Liver (tissue), 9 donors: ENCODE results near the gene SNAPC5. TPM values are rescaled to one million over a fixed set of nuclear protein-coding genes. Genes with fewer than 3 reads are reported as not detected.

ENCODE experiments used
- DNase-seq: peaks from one replicate; pipeline ENCODE4 v3.0.0-alpha.2; 2017; ENCODE audit warnings: low spot score
- H3K27ac ChIP-seq, 2 donors: one replicate each; pipeline ENCODE4 v1.7.0; 2013; ENCODE audit warnings: inconsistent platforms in 2 of 2, low read length in 2 of 2, control low read depth in 1 of 2, low read depth in 1 of 2, mild to moderate bottlenecking in 1 of 2
- H3K27me3 ChIP-seq, 4 donors: one replicate each; pipeline versions ENCODE4 v1.6.1 to v1.7.0; 2013; ENCODE audit warnings: low read length in 3 of 4, inconsistent platforms in 1 of 4, mild to moderate bottlenecking in 1 of 4, moderate library complexity in 1 of 4; ENCODE audit not compliant: control insufficient read depth in 4 of 4, insufficient read depth in 4 of 4
- H3K36me3 ChIP-seq, 4 donors: one replicate each; pipeline versions ENCODE4 v1.6.1 to v1.7.0; 2013; ENCODE audit warnings: low read length in 3 of 4, mild to moderate bottlenecking in 3 of 4, low read depth in 1 of 4, moderate library complexity in 1 of 4; ENCODE audit not compliant: control insufficient read depth in 4 of 4, insufficient read depth in 3 of 4
- H3K4me1 ChIP-seq, 4 donors: one replicate each; pipeline versions ENCODE4 v1.6.1 to v1.7.0; 2013; ENCODE audit warnings: low read length in 3 of 4, mild to moderate bottlenecking in 3 of 4, moderate library complexity in 1 of 4; ENCODE audit not compliant: control insufficient read depth in 4 of 4, insufficient read depth in 4 of 4
- H3K4me3 ChIP-seq, 3 donors: one replicate each; pipeline versions ENCODE4 v1.6.1 to v1.7.0; 2013; ENCODE audit warnings: low read length in 3 of 3, control low read depth in 1 of 3, low read depth in 1 of 3, mild to moderate bottlenecking in 1 of 3
- H3K9ac ChIP-seq, 2 donors: one replicate each; pipeline ENCODE4 v1.7.0; 2013; ENCODE audit warnings: low read length in 2 of 2, mild to moderate bottlenecking in 2 of 2, moderate library complexity in 2 of 2, control low read depth in 1 of 2, low read depth in 1 of 2
- H3K9me3 ChIP-seq, 4 donors: one replicate each; pipeline versions ENCODE4 v1.6.1 to v1.7.0; 2013; ENCODE audit warnings: low read length in 3 of 4; ENCODE audit not compliant: control insufficient read depth in 4 of 4
- ATF3 ChIP-seq: IDR thresholded peaks from 2 replicates; pipeline ENCODE4 v1.6.1; 2016; ENCODE audit warnings: antibody characterized with exemption
- CTCF ChIP-seq: fragments of 150-350 bp; IDR thresholded peaks from 2 replicates; pipeline ENCODE4 v1.5.1; 2017; ENCODE audit warnings: improper control_type of control experiment, low read depth, low read length; ENCODE audit not compliant: missing input control
- EGR1 ChIP-seq, 2 donors: IDR thresholded peaks; 2 replicates each; pipeline ENCODE4 v1.6.1; 2016 to 2018; ENCODE audit warnings: antibody characterized with exemption in 2 of 2, low read depth in 2 of 2
- FOXA1 ChIP-seq: IDR thresholded peaks from 2 replicates; pipeline ENCODE4 v1.6.1; 2016; ENCODE audit warnings: antibody characterized with exemption
- FOXA2 ChIP-seq: IDR thresholded peaks from 2 replicates; pipeline ENCODE4 v1.6.1; 2016; ENCODE audit warnings: antibody characterized with exemption
- GABPA ChIP-seq, 2 donors: IDR thresholded peaks in 1 of 2; conservative IDR thresholded peaks in 1 of 2; 2 replicates each; pipeline ENCODE4 v1.6.1; 2016; ENCODE audit warnings: antibody characterized with exemption in 2 of 2, mild to moderate bottlenecking in 1 of 2, moderate library complexity in 1 of 2
- HNF4A ChIP-seq, 2 donors: conservative IDR thresholded peaks; 2 replicates each; pipeline ENCODE4 v1.6.1; 2016; ENCODE audit warnings: antibody characterized with exemption in 2 of 2, mild to moderate bottlenecking in 2 of 2
- HNF4G ChIP-seq: IDR thresholded peaks from 2 replicates; pipeline ENCODE4 v1.6.1; 2016; ENCODE audit warnings: antibody characterized with exemption
- JUND ChIP-seq, 2 donors: IDR thresholded peaks; 2 replicates each; pipeline ENCODE4 v1.6.1; 2016; ENCODE audit warnings: antibody characterized with exemption in 2 of 2
- MAX ChIP-seq: IDR thresholded peaks from 2 replicates; pipeline ENCODE4 v1.6.1; 2016; ENCODE audit warnings: antibody characterized with exemption
- NR2F2 ChIP-seq: IDR thresholded peaks from 2 replicates; pipeline ENCODE4 v1.6.1; 2016; ENCODE audit warnings: antibody characterized with exemption
- RAD21 ChIP-seq, 2 donors: IDR thresholded peaks; 2 replicates each; pipeline ENCODE4 v1.6.1; 2016; ENCODE audit warnings: antibody characterized with exemption in 2 of 2, mild to moderate bottlenecking in 2 of 2
- REST ChIP-seq: IDR thresholded peaks from 2 replicates; pipeline ENCODE4 v1.6.1; 2016; ENCODE audit warnings: antibody characterized with exemption, mild to moderate bottlenecking
- RXRA ChIP-seq, 2 donors: IDR thresholded peaks; 2 replicates each; pipeline ENCODE4 v1.6.1; 2017 to 2018; ENCODE audit warnings: antibody characterized with exemption in 2 of 2, mild to moderate bottlenecking in 1 of 2
- SP1 ChIP-seq: IDR thresholded peaks from 2 replicates; pipeline ENCODE4 v1.6.1; 2018; ENCODE audit warnings: antibody characterized with exemption, mild to moderate bottlenecking
- TAF1 ChIP-seq: conservative IDR thresholded peaks from 2 replicates; pipeline ENCODE4 v1.6.1; 2016; ENCODE audit warnings: antibody characterized with exemption, mild to moderate bottlenecking
- YY1 ChIP-seq: IDR thresholded peaks from 2 replicates; pipeline ENCODE4 v1.6.1; 2016; ENCODE audit warnings: antibody characterized with exemption, mild to moderate bottlenecking
- WGBS: extraction: QIAGEN DNeasy Blood & Tissue Kit; methylation state at CpG from one replicate; pipeline ENCODE4 v1.1.7; 2013; 5-methylcytosine and 5-hydroxymethylcytosine counted together
- polyA plus RNA-seq, 2 donors: library from polyadenylated mRNA; stranded (reverse) in 1 of 2; unstranded in 1 of 2; fragments of 200-250 nt in 1 of 2; fragments of >200 nt in 1 of 2; fragmentation: Nextera tagmentation in 1 of 2; extraction: Ambion mirVana in 1 of 2; gene quantifications; one replicate each; pipeline versions ENCODE4 v1.2.1 to v1.2.3, GENCODE V29; 2013 to 2015
- total RNA-seq, 2 donors: library from RNA; depleted of rRNA; stranded (reverse); fragments of >200 nt; gene quantifications; one replicate each; pipeline ENCODE4 v1.2.3, GENCODE V29; 2014
- TF ChIP-seq, protein P1 (sequence below): IDR thresholded peaks from 2 replicates; pipeline ENCODE4 v1.6.1; 2016; ENCODE audit warnings: antibody characterized with exemption
- donor health status: healthy.
- donor health status: healthy.
- donor health status: healthy.
- donor health status: healthy.
- donor health status: healthy.

The SNAPC5 gene
- 10 to 100 TPM; 11.3 to 21.4 TPM for total RNA-seq
- polyA plus RNA-seq, result 10 to 100 TPM; 22.7 to 24.9 TPM

GRCh38 chr15:66497502-66498455, at the start of gene SNAPC5:
Gene SNAPC5, minus strand, starts transcription at chr15:66497762. Its CDS starts 31 bp downstream, at chr15:66497731.
- no peaks in the 10 kb centered on the region for H3K9me3 ChIP-seq
- H3K9ac ChIP-seq, result peak within 1 kb of the TSS; percentile 41 to 90
- no peak for TF ChIP-seq FOXA1
- TF ChIP-seq NR2F2, result no peak
- TF ChIP-seq MAX, result peak; percentile 77
- TF ChIP-seq REST, result peak; percentile 29
- TF ChIP-seq CTCF, result peak; percentile 92
- no peak for TF ChIP-seq EGR1 (IDR thresholded peaks at IDR 0.05; ENCODE audit: low read depth in 2 of 2)
- no peak for TF ChIP-seq TAF1
- peak; percentile 59 for TF ChIP-seq ATF3
- no peak for TF ChIP-seq FOXA2
- TF ChIP-seq GABPA (IDR thresholded peaks at IDR 0.05 in 1 of 2, conservative IDR thresholded peaks at IDR 0.05 in 1 of 2), result peak in 1 of 2 donors; percentile 89
- TF ChIP-seq RAD21 (IDR thresholded peaks at IDR 0.05), result peak; percentile 84 to 89
- TF ChIP-seq SP1, result peak; percentile 42
- TF ChIP-seq HNF4A (conservative IDR thresholded peaks at IDR 0.05), result no peak
- TF ChIP-seq YY1, result peak; percentile 77
- TF ChIP-seq, protein P1, sequence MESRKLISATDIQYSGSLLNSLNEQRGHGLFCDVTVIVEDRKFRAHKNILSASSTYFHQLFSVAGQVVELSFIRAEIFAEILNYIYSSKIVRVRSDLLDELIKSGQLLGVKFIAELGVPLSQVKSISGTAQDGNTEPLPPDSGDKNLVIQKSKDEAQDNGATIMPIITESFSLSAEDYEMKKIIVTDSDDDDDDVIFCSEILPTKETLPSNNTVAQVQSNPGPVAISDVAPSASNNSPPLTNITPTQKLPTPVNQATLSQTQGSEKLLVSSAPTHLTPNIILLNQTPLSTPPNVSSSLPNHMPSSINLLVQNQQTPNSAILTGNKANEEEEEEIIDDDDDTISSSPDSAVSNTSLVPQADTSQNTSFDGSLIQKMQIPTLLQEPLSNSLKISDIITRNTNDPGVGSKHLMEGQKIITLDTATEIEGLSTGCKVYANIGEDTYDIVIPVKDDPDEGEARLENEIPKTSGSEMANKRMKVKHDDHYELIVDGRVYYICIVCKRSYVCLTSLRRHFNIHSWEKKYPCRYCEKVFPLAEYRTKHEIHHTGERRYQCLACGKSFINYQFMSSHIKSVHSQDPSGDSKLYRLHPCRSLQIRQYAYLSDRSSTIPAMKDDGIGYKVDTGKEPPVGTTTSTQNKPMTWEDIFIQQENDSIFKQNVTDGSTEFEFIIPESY, result no peak
- peak in 1 of 2 donors; percentile 32 for TF ChIP-seq RXRA (IDR thresholded peaks at IDR 0.05)
- TF ChIP-seq HNF4G, result no peak
- TF ChIP-seq JUND (IDR thresholded peaks at IDR 0.05), result peak; percentile 67 to 72
- no peaks in the 10 kb centered on the region for H3K27me3 ChIP-seq
- peaks cover 3 to 51% (median 43%) of the 10 kb centered on the region in 4 donors for H3K4me1 ChIP-seq
- peak; percentile 97 for DNase-seq
- WGBS, result 5% methylated on average over 43 of the region's 43 CpGs
- H3K36me3 ChIP-seq, result peaks cover 9 to 63% (median 50%) of the 10 kb centered on the region in 4 donors
- peak within 1 kb of the TSS; percentile 78 to 92 for H3K27ac ChIP-seq
- peak within 1 kb of the TSS; percentile 74 to 95 (median 85) for H3K4me3 ChIP-seq
